ENCODE measurements around the gene CISD3. TPM values are rescaled to one million over a fixed set of nuclear protein-coding genes. Genes with fewer than 3 reads are reported as not detected.

The CISD3 gene
- total and polyA plus RNA-seq, 10 of the 15 experiments (the other 5 are each of a cell fraction or from before 2014, with no cell fraction given): 2.6 to 38.1 (median 8.1) TPM

GRCh38 chr17:38751144-38751807 is 21.1 kb downstream of the CISD3 start:
- Histone ChIP-seq H3K4me3 (peak overlapping the region; percentile 70), H3K27ac (ENCODE audit: control insufficient read depth, insufficient read depth) (peak overlapping the region; percentile 86), H3K9ac (ENCODE audit: control insufficient read depth, insufficient read depth, low read length) (peak overlapping the region; percentile 79), H3K27me3 (replicated peaks in 1 of 2; ENCODE audit: control insufficient read depth in 2 of 2, insufficient read depth in 2 of 2, low read length in 1 of 2) (no peaks in the 10 kb centered on the region; a peak in 1 of 4 replicates), H2AFZ (ENCODE audit: control insufficient read depth, low read depth, low read length) (peak overlapping the region; percentile 16), H3K9me3 (replicated peaks; ENCODE audit: control insufficient read depth, insufficient read depth, low read length) (no peaks in the 10 kb centered on the region), H3K4me2 (ENCODE audit: control insufficient read depth, insufficient read depth) (peak overlapping the region; percentile 96), H4K20me1 (ENCODE audit: control insufficient read depth, insufficient read depth) (no peaks in the 10 kb centered on the region), H3K79me2 (ENCODE audit: control insufficient read depth, insufficient read depth, low read length) (peaks cover 40% of the 10 kb centered on the region), H3K36me3 (ENCODE audit: control insufficient read depth in 2 of 2, insufficient read depth in 2 of 2, low read length in 1 of 2) (peaks cover 0 to 10% of the 10 kb centered on the region in 2 experiments; a peak in 3 of 4 replicates), H3K4me1 (ENCODE audit: control insufficient read depth, insufficient read depth, low read length) (peaks cover 23% of the 10 kb centered on the region)
- FAIRE-seq: no peak
- intact Hi-C loops (cut with micrococcal nuclease; ENCODE audit: unreplicated experiment): no loop called here
- ATAC-seq: no peak
- WGBS (ENCODE audit: insufficient coverage, insufficient replicate concordance, low lambda C conversion rate, missing lambda C conversion rate): 0% methylated on average over 10 of the region's 10 CpGs
- ChIA-PET CTCF (interaction anchor here (0.6 to 1.6 kb wide), 8 partner anchors 11 to 456 kb away, joined by 3 to 6 read pairs (median 4); partner anchors contain the start of gene CISD3), POLR2A (interaction anchor here (0.6 to 1.6 kb wide), 11 partner anchors 11 to 120 kb away, joined by 3 to 8 read pairs (median 4); partner anchors contain the start of gene LASP1), RAD21 (ENCODE audit: unreplicated experiment) (interaction anchor here (0.5 to 1.8 kb wide), 7 partner anchors 16 to 103 kb away, joined by 3 to 6 read pairs (median 3); partner anchors contain the start of genes EPOP and RPL23), SMC1A (ENCODE audit: uncharacterized antibody, unreplicated experiment) (interaction anchor here (0.5 to 2.6 kb wide), 7 partner anchors 22 to 870 kb away, joined by 3 to 9 read pairs (median 3); partner anchors contain the start of gene MLLT6)
- BruUV-seq (replicated peaks): no TSS peak
- no peak for DNase-seq (ENCODE audit: low read depth, low spot score)
- in situ Hi-C loops (cut with MboI): loop anchor here (10.0 kb wide), 1 partner anchor 404 kb away; the partner anchor contains the start of gene PLXDC1
- TF ChIP-seq RFX5 (IDR thresholded peaks at IDR 0.05; ENCODE audit: low read depth, low read length): no peak
- TF ChIP-seq TAF1 (IDR thresholded peaks at IDR 0.05; ENCODE audit: borderline replicate concordance, low read depth, low read length): no peak
- TF ChIP-seq PRDM15 (CRISPR knock-in tag; IDR thresholded peaks at IDR 0.05): no peak
- TF ChIP-seq, protein P1, sequence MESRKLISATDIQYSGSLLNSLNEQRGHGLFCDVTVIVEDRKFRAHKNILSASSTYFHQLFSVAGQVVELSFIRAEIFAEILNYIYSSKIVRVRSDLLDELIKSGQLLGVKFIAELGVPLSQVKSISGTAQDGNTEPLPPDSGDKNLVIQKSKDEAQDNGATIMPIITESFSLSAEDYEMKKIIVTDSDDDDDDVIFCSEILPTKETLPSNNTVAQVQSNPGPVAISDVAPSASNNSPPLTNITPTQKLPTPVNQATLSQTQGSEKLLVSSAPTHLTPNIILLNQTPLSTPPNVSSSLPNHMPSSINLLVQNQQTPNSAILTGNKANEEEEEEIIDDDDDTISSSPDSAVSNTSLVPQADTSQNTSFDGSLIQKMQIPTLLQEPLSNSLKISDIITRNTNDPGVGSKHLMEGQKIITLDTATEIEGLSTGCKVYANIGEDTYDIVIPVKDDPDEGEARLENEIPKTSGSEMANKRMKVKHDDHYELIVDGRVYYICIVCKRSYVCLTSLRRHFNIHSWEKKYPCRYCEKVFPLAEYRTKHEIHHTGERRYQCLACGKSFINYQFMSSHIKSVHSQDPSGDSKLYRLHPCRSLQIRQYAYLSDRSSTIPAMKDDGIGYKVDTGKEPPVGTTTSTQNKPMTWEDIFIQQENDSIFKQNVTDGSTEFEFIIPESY (IDR thresholded peaks at IDR 0.05): no peak
- no peak for TF ChIP-seq FOXK2 (IDR thresholded peaks at IDR 0.05)
- peak; percentile 9 to 14; a peak in 1 of 4 replicates for TF ChIP-seq EP300 (IDR thresholded peaks at IDR 0.05; ENCODE audit: borderline replicate concordance in 1 of 2, control insufficient read depth in 1 of 2, low read depth in 2 of 2, low read length in 2 of 2)
- TF ChIP-seq PBX3 (IDR thresholded peaks at IDR 0.05; ENCODE audit: insufficient replicate concordance, low read depth, low read length): no peak
- TF ChIP-seq MLLT1 (IDR thresholded peaks at IDR 0.05): no peak
- no peak for TF ChIP-seq STAT1 (conservative IDR thresholded peaks at IDR 0.05)
- peak; percentile 43; the same call in 1 of the 2 replicates for TF ChIP-seq RCOR1 (conservative IDR thresholded peaks at IDR 0.05; ENCODE audit: low read depth, low read length)

Data from GM12878 (cell line).